PFSK-1 (cell line): Measurements from ENCODE around the gene MBD4.

Experiments used
- FOXP2 ChIP-seq: optimal IDR thresholded peaks from 2 replicates; pipeline ENCODE3; 2011; ENCODE audit warnings: borderline replicate concordance, control low read depth, inconsistent platforms; ENCODE audit not compliant: insufficient read depth; ENCODE audit errors: extremely low read length, extremely low read depth
- POLR2AphosphoS5 ChIP-seq: IDR thresholded peaks from 2 replicates; pipeline ENCODE4 v1.6.1; 2012; ENCODE audit warnings: low read depth, mild to moderate bottlenecking, control low read depth, low read length, moderate library complexity
- SIN3A ChIP-seq: IDR thresholded peaks from 2 replicates; pipeline ENCODE4 v1.6.1; 2012; ENCODE audit warnings: mild to moderate bottlenecking, low read length, moderate library complexity, borderline replicate concordance; ENCODE audit not compliant: insufficient read depth
- TAF1 ChIP-seq: IDR thresholded peaks from 2 replicates; pipeline ENCODE4 v1.6.1; 2012; ENCODE audit warnings: low read length, control low read depth, borderline replicate concordance; ENCODE audit not compliant: insufficient read depth
- TF ChIP-seq, protein P1 (sequence below), 2 experiments: IDR thresholded peaks; 2 replicates each; pipeline versions ENCODE4 v1.6.1 to v1.8.0; 2011 to 2012; ENCODE audit warnings: low read depth in 2 of 2, low read length in 2 of 2, control low read depth in 1 of 2, inconsistent platforms in 1 of 2, mild to moderate bottlenecking in 1 of 2, moderate library complexity in 1 of 2; ENCODE audit not compliant: insufficient read depth in 1 of 2

Gene MBD4

DNA sequence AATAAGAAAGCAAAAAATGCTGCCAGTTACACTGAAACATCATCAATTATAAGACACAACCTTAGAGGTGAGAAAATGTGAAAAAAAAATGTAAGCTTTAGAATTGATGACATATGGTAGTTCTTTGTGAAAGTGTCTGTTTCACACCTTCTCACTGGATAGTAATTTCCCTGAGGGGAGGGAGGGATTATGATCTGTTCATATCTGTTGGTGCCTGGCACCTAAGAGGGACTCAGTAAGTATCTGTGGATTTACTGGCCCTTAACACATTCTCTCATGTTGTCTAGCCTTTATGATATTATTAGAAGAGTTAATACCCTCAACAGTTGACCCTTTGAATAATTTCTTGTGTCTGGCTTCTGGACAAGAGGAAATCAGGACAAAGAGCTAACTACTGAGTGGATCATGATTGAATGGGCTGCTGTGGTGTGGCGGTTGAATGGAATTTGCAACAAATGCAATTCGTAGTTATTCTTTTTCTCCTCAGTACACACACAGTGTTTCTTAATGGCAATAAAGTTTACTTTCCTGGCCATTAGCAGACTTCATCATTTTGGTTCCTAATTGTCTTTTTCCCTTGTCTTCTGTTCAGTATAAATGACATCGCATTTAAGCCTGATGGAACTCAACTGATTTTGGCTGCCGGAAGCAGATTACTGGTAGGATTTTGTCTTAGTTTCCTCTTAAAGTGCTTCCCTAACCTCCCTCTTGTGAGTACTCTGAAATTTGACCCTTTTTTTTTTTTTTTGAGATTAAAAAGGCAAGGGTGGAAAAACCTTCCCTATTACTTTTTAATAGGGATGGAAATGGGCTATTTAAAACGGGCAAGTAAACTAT lies 9.7 kb upstream of the MBD4 start:
- TF ChIP-seq POLR2AphosphoS5 (no peak), SIN3A (no peak), TAF1 (no peak), FOXP2 (no peak)
- TF ChIP-seq, protein P1, sequence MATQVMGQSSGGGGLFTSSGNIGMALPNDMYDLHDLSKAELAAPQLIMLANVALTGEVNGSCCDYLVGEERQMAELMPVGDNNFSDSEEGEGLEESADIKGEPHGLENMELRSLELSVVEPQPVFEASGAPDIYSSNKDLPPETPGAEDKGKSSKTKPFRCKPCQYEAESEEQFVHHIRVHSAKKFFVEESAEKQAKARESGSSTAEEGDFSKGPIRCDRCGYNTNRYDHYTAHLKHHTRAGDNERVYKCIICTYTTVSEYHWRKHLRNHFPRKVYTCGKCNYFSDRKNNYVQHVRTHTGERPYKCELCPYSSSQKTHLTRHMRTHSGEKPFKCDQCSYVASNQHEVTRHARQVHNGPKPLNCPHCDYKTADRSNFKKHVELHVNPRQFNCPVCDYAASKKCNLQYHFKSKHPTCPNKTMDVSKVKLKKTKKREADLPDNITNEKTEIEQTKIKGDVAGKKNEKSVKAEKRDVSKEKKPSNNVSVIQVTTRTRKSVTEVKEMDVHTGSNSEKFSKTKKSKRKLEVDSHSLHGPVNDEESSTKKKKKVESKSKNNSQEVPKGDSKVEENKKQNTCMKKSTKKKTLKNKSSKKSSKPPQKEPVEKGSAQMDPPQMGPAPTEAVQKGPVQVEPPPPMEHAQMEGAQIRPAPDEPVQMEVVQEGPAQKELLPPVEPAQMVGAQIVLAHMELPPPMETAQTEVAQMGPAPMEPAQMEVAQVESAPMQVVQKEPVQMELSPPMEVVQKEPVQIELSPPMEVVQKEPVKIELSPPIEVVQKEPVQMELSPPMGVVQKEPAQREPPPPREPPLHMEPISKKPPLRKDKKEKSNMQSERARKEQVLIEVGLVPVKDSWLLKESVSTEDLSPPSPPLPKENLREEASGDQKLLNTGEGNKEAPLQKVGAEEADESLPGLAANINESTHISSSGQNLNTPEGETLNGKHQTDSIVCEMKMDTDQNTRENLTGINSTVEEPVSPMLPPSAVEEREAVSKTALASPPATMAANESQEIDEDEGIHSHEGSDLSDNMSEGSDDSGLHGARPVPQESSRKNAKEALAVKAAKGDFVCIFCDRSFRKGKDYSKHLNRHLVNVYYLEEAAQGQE (IDR thresholded peaks at IDR 0.05; ENCODE audit: insufficient read depth in 1 of 2, low read depth in 2 of 2, low read length in 2 of 2): no peak

DNA sequence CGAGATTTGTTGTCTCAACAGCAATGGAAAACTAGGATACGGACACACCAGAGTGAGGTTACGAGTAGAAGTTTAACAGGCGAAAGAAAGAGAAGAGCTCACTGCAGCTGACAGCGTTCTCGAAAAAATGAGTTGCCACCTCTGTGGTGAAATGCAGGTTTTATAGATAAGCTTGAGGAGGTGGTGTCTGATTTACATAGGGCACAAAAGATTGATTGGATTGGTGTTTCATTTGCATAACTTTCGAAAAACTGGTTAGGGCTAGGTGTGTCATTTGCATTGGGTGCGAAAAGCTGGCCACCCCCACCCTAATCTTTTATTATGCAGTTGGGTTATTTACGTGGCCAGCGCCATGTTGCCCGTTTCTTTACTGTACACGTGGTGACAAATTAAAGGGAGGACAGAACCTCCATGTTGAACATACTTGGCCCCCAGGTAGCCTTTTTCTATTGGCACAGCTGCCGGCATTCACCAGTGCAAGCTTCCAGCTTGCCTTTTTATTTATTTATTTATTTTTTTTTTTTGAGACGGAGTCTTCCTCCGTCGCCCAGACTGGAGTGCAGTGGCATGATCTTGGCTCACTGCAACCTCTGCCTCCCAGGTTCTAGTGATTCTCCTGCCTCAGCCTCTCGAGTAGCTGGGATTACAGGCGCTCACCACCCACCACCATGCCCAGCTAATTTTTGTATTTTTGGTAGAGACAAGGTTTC lies 8.6 kb upstream of the MBD4 start:
- no peak for TF ChIP-seq SIN3A
- no peak for TF ChIP-seq FOXP2
- TF ChIP-seq, protein P1 (IDR thresholded peaks at IDR 0.05; ENCODE audit: insufficient read depth in 1 of 2, low read depth in 2 of 2, low read length in 2 of 2): no peak
- no peak for TF ChIP-seq TAF1

DNA sequence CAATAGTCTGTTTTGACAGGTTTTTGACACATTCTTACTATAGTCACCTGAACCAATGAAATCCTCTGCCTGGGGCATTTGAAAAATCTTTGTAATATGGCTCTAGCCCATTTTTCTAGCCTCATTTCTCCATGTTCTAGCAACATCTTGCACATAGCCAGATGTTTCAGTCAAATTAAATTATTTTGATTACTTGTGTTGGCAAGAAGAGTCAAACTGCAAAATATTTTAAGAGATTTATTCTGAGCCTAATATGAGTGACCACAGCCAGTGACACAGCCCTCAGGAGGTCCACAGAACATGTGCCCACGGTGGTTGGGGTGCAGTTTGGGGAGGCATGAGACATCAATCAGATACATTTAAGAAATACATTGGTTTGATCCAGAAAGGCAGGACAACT lies 7.2 kb upstream of the MBD4 start:
- TF ChIP-seq FOXP2 (no peak), TAF1 (no peak), SIN3A (no peak), POLR2AphosphoS5 (no peak)
- TF ChIP-seq, protein P1 (IDR thresholded peaks at IDR 0.05; ENCODE audit: insufficient read depth in 1 of 2, low read depth in 2 of 2, low read length in 2 of 2): no peak

DNA sequence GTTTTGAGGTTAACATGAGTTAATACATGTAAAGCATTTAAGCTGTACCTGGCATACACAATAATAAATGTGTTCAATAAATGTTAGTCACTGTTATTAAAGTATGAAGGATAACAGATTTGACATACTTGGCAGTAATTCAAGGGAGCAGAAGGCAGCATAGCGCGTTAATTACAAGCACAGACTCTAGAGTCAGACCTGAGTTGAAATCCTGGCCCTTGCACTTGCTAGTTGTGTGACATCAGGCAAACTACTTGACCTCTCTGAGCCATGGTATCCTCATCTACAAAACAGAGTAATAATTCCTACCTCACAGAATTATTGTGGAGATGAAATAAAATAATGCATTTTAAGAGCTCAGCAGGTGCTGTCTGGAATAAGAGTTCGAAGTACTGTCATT lies 5.7 kb upstream of the MBD4 start:
- TF ChIP-seq, protein P1 (IDR thresholded peaks at IDR 0.05; ENCODE audit: insufficient read depth in 1 of 2, low read depth in 2 of 2, low read length in 2 of 2): no peak
- TF ChIP-seq SIN3A (no peak), FOXP2 (no peak), TAF1 (no peak), POLR2AphosphoS5 (no peak)
